PC-3 (cell line): ENCODE results near the gene CELA2B. TPM values are rescaled to one million over a fixed set of nuclear protein-coding genes. Genes with fewer than 3 reads are reported as not detected.
"Not testable (repeated sequence)": the region's sequence is repeated elsewhere in the genome, so short reads cannot be mapped to it uniquely, and the experiment has no call there.

Source experiments
- ATAC-seq: fragments of 200-7000 bp; cut with Tn5 transposase; 2 replicates; pipeline ENCODE4 v1.9.1; 2020; ENCODE audit warnings: mild to moderate bottlenecking, moderate library complexity
- BruUV-seq: library from RNA; stranded (reverse); fragments of 400-500 nt; replicated peaks from 2 replicates; lab custom pipeline; 2021; lab: Mats Ljungman, UMichigan
- CTCF ChIA-PET: fragments of 300-600 bp; sonication (Branson Sonifier 250); formaldehyde crosslinking; loops from one replicate; lab custom pipeline; 2022; ENCODE audit warnings: antibody characterized with exemption; lab: Charles Lee
- POLR2A ChIA-PET: fragments of 300-600 bp; sonication (Branson Sonifier 250); formaldehyde crosslinking; loops from one replicate; lab custom pipeline; 2022; ENCODE audit warnings: antibody characterized with exemption; ENCODE audit not compliant: unreplicated experiment; lab: Charles Lee
- DNase-seq: peaks from one replicate; pipeline ENCODE4 v3.0.0-alpha.2; 2015
- H2AFZ ChIP-seq: fragments of 300-600 bp; sonication (generic); 2 replicates; pipeline ENCODE4 v1.6.0; 2016; ENCODE audit warnings: antibody characterized with exemption, low read length
- H3F3A ChIP-seq: fragments of 300-600 bp; sonication (generic); one replicate; pipeline ENCODE4 v1.6.0; 2017; ENCODE audit warnings: antibody characterized with exemption, low read length, control low read depth, mild to moderate bottlenecking; ENCODE audit not compliant: unreplicated experiment
- H3K27ac ChIP-seq: fragments of 300-600 bp; sonication (generic); 2 replicates; pipeline ENCODE4 v1.5.1; 2016; ENCODE audit warnings: mild to moderate bottlenecking, low read length
- H3K27me3 ChIP-seq: fragments of 300-600 bp; sonication (generic); 2 replicates; pipeline ENCODE4 v1.6.1; 2016; ENCODE audit warnings: low read length, mixed read lengths
- H3K36me3 ChIP-seq: fragments of 300-600 bp; sonication (generic); 2 replicates; pipeline ENCODE4 v1.6.1; 2016; ENCODE audit warnings: low read depth, mixed run types, low read length, mixed read lengths
- H3K4me1 ChIP-seq: fragments of 300-600 bp; sonication (generic); 2 replicates; pipeline ENCODE4 v1.5.1; 2016; ENCODE audit warnings: low read length; ENCODE audit not compliant: insufficient read depth
- H3K4me2 ChIP-seq: fragments of 300-600 bp; sonication (generic); 2 replicates; pipeline ENCODE4 v1.6.0; 2016; ENCODE audit warnings: low read length
- H3K4me3 ChIP-seq: fragments of 300-600 bp; sonication (generic); 2 replicates; pipeline ENCODE4 v1.5.1; 2016; ENCODE audit warnings: mild to moderate bottlenecking, low read length, mixed read lengths
- H3K79me2 ChIP-seq: fragments of 300-600 bp; sonication (generic); 2 replicates; pipeline ENCODE4 v1.6.1; 2017; ENCODE audit warnings: low read length, mixed read lengths
- H3K9ac ChIP-seq: fragments of 300-600 bp; sonication (generic); 2 replicates; pipeline ENCODE4 v1.6.0; 2016; ENCODE audit warnings: mild to moderate bottlenecking, low read length
- H3K9me2 ChIP-seq: fragments of 300-600 bp; sonication (generic); replicated peaks from 2 replicates; pipeline ENCODE4 v1.6.1; 2016; ENCODE audit warnings: mixed run types, low read length, mixed read lengths
- H3K9me3 ChIP-seq: fragments of 300-600 bp; sonication (generic); 2 replicates; pipeline ENCODE4 v1.6.1; 2016; ENCODE audit warnings: low read length, mixed read lengths
- H4K20me1 ChIP-seq: fragments of 300-600 bp; sonication (generic); 2 replicates; pipeline ENCODE4 v1.6.1; 2016; ENCODE audit warnings: low read length, mixed read lengths
- EZH2 ChIP-seq: fragments of 300-600 bp; sonication (generic); IDR thresholded peaks from one replicate; pipeline ENCODE4 v1.6.1; 2017; ENCODE audit warnings: antibody characterized with exemption, mild to moderate bottlenecking, low read length; ENCODE audit not compliant: unreplicated experiment
- EZH2phosphoT487 ChIP-seq: fragments of 300-600 bp; sonication (generic); IDR thresholded peaks from 2 replicates; pipeline ENCODE4 v1.6.1; 2018; ENCODE audit warnings: mild to moderate bottlenecking, antibody characterized with exemption, low read length, borderline replicate concordance
- intact Hi-C: fragments of 100-400 bp; cut with micrococcal nuclease; formaldehyde crosslinking; loops from 2 replicates; pipeline ENCODE4 v1.9.0; 2023
- total RNA-seq: library from RNA; depleted of rRNA; stranded (reverse); fragments of >200 nt; gene quantifications from 2 replicates; pipeline ENCODE4 v1.2.3, GENCODE V29; 2014
- TF ChIP-seq, protein P1 (sequence below): fragments of 300-600 bp; sonication (generic); conservative IDR thresholded peaks from 2 replicates; pipeline ENCODE4 v1.5.1; 2017; ENCODE audit warnings: antibody characterized with exemption, low read depth, mild to moderate bottlenecking, low read length

CELA2B gene
- total RNA-seq, 1 experiment from 2014 or later, result not detected

DNA sequence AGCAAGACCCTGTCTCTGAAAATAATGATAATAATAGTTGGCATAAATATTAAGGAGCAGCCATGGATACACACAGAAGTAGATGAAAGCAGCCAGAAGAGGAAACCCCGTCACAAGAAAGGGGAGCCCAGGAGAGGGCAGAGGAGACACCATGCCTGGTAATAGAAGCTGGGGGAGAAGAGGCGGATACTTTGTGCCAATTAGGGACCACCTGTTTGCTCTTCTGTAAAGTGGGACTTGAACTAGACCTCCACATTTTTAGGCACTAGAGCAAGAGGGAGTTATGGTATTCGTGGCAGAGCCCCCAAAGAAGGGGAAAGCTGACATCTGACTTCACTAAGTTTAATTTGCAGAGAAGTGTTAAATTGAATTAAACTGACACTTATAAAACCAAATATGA lies 12.5 kb downstream of the CELA2B start:
- DNase-seq (no peak), ATAC-seq (no peak)
- Histone ChIP-seq H4K20me1 (no peaks in the 10 kb centered on the region), H3K4me3 (no peak overlapping the region), H2AFZ (no peak overlapping the region), H3K36me3 (no peaks in the 10 kb centered on the region), H3K4me1 (no peaks in the 10 kb centered on the region), H3K79me2 (no peaks in the 10 kb centered on the region), H3K9me3 (no peaks in the 10 kb centered on the region), H3K4me2 (no peak overlapping the region), H3F3A (no peaks in the 10 kb centered on the region), H3K9me2 (no peaks in the 10 kb centered on the region), H3K27ac (no peak overlapping the region), H3K9ac (no peak overlapping the region), H3K27me3 (no peaks in the 10 kb centered on the region)
- ChIA-PET CTCF (no interaction called here), POLR2A (no interaction called here)
- no peak for TF ChIP-seq EZH2phosphoT487
- TF ChIP-seq, protein P1, sequence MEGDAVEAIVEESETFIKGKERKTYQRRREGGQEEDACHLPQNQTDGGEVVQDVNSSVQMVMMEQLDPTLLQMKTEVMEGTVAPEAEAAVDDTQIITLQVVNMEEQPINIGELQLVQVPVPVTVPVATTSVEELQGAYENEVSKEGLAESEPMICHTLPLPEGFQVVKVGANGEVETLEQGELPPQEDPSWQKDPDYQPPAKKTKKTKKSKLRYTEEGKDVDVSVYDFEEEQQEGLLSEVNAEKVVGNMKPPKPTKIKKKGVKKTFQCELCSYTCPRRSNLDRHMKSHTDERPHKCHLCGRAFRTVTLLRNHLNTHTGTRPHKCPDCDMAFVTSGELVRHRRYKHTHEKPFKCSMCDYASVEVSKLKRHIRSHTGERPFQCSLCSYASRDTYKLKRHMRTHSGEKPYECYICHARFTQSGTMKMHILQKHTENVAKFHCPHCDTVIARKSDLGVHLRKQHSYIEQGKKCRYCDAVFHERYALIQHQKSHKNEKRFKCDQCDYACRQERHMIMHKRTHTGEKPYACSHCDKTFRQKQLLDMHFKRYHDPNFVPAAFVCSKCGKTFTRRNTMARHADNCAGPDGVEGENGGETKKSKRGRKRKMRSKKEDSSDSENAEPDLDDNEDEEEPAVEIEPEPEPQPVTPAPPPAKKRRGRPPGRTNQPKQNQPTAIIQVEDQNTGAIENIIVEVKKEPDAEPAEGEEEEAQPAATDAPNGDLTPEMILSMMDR, result no peak
- no TSS peak for BruUV-seq
- intact Hi-C loops, result no loop called here

DNA sequence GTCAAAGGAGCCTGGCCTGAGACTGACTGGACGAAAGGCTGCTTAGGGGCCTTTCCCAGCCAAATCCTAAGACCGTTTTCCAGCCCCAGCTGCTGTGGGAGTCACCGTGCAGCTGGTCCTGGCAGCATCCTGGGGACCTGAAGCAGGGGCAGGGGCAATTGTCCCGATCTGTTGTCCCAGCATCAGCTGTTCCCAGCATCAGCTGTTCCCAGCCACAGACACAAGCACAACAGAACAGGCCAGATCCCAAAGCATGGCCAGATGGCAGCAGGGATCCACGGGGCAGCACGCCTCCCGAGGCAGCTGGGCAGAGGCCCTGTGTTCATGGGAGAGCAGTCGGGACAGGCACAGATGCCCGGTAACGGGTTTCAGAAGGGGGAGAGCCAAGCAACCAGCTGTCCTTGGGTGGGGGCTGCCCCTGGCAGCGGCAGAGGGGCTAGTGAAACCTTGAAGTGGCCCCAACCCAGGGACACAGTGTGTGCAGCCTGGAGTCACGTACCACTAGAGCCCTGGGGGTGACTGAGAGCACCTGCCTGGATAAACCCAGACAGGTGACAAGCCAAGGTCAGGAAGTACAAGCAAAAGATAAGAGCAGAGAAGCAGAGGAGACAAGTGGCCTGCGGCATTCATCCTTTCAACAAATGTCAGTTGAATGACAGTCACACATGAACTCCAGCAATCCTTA lies 13.3 kb downstream of the CELA2B start:
- H3K9ac ChIP-seq, result no peak overlapping the region
- ChIA-PET CTCF (no interaction called here), POLR2A (no interaction called here)
- no peaks in the 10 kb centered on the region for H3K27me3 ChIP-seq
- H3K79me2 ChIP-seq, result no peaks in the 10 kb centered on the region
- H3K9me3 ChIP-seq, result no peaks in the 10 kb centered on the region
- no peaks in the 10 kb centered on the region for H3K4me1 ChIP-seq
- no peak overlapping the region for H3K4me3 ChIP-seq
- TF ChIP-seq EZH2phosphoT487, result no peak
- no peak for ATAC-seq
- no peaks in the 10 kb centered on the region for H4K20me1 ChIP-seq
- intact Hi-C loops, result no loop called here
- BruUV-seq, result no TSS peak
- no peaks in the 10 kb centered on the region for H3K36me3 ChIP-seq
- H2AFZ ChIP-seq, result no peak overlapping the region
- no peak overlapping the region for H3K27ac ChIP-seq
- no peak overlapping the region for H3K4me2 ChIP-seq
- no peak for DNase-seq
- no peaks in the 10 kb centered on the region for H3F3A ChIP-seq
- no peaks in the 10 kb centered on the region for H3K9me2 ChIP-seq

DNA sequence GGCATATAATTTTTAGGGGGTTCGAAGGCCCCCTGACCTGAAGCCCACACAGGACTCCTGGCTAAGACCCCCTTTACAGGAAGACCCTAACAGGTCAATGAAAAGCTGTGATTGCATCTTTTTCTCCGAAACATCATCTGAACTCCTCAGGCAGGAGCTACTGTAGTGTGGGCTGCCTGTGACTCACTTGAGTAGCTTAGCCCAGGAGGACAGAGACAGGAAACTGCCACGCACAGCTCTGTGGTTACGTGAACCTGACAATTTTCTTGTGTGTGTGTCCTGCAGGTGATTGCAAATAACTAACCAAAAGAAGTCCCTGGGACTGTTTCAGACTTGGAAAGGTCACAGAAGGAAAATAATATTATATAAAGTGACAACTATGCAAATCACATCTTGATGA lies 15.1 kb downstream of the CELA2B start:
- H2AFZ ChIP-seq, CTCF ChIA-PET, H3K27ac ChIP-seq, H3K4me3 ChIP-seq, H3K9me3 ChIP-seq, H3K79me2 ChIP-seq, H3F3A ChIP-seq, POLR2A ChIA-PET, H3K27me3 ChIP-seq, BruUV-seq, H3K4me1 ChIP-seq, H4K20me1 ChIP-seq, intact Hi-C loops, H3K36me3 ChIP-seq, H3K4me2 ChIP-seq, H3K9ac ChIP-seq, ATAC-seq, H3K9me2 ChIP-seq, DNase-seq: not testable (repeated sequence)

DNA sequence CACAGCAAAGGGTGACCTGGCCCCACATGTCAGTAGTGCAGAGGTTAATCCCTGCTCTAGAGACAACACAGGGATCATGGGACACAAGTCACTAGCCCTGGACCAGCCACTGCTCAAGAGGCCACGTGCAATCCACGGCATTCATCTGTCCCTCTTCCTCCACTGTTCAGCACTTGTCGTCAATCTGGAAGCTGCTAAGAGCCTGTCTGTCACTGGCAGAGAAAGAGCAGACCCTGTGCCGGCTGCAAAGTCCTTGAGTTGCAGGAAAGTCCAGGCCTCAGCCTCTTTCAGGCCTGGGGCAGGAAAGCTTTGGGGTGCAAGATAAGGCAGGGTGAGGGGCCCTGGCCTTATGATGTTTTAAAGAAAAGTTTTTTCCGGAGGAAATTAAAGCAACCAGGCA lies 16.7 kb downstream of the CELA2B start:
- H3K36me3 ChIP-seq, result no peaks in the 10 kb centered on the region
- no peak overlapping the region for H3K4me3 ChIP-seq
- no peaks in the 10 kb centered on the region for H3K9me3 ChIP-seq
- TF ChIP-seq EZH2phosphoT487 (no peak), EZH2 (no peak)
- TF ChIP-seq, protein P1, result no peak
- no peaks in the 10 kb centered on the region for H3F3A ChIP-seq
- no peaks in the 10 kb centered on the region for H3K79me2 ChIP-seq
- no peak overlapping the region for H3K27ac ChIP-seq
- no peak overlapping the region for H3K4me2 ChIP-seq
- DNase-seq (no peak), ATAC-seq (no peak)
- H3K9me2 ChIP-seq, result no peaks in the 10 kb centered on the region
- H3K27me3 ChIP-seq, result no peaks in the 10 kb centered on the region
- BruUV-seq, result no TSS peak
- ChIA-PET POLR2A (no interaction called here), CTCF (no interaction called here)
- no peak overlapping the region for H2AFZ ChIP-seq
- H3K9ac ChIP-seq, result no peak overlapping the region
- no peaks in the 10 kb centered on the region for H4K20me1 ChIP-seq
- intact Hi-C loops, result no loop called here
- no peaks in the 10 kb centered on the region for H3K4me1 ChIP-seq
